ENCODE results near the gene ALOX5. TPM values are rescaled to one million over a fixed set of nuclear protein-coding genes. Genes with fewer than 3 reads are reported as not detected.

Gene ALOX5
- total RNA-seq (2022; extraction: Qiagen RNA extraction): 0.20 to 0.62 TPM (median 0.30 TPM) in 5 replicates

DNA sequence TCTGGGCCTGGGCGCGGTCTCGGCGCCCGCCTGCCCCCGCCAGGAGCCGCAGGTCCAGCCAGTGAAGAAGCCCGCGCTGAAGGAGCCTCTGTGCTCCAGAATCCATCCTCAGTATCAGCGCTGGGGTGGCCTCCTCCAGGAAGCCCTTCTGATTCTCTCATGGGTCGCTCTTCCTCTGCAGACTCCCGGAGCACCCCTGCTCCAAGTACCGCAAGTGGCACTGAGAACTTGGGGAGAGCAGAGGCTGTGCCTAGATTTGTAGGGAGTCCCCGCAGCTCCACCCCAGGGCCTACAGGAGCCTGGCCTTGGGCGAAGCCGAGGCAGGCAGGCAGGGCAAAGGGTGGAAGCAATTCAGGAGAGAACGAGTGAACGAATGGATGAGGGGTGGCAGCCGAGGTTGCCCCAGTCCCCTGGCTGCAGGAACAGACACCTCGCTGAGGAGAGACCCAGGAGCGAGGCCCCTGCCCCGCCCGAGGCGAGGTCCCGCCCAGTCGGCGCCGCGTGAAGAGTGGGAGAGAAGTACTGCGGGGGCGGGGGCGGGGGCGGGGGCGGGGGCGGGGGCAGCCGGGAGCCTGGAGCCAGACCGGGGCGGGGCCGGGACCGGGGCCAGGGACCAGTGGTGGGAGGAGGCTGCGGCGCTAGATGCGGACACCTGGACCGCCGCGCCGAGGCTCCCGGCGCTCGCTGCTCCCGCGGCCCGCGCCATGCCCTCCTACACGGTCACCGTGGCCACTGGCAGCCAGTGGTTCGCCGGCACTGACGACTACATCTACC lies at the start of gene ALOX5:
Gene ALOX5, plus strand, starts transcription at position 641 of the 774 bp plus-strand sequence. Its CDS starts 64 bp downstream, at position 705.

Other genes with a start within 250 kb of the ALOX5 start
- 0.05 TPM in 1 of 5 replicates, not detected in the others for gene OR13A1, start 58.6 kb upstream of the ALOX5 start, total RNA-seq (2022; extraction: Qiagen RNA extraction)

Data from A549 treated with Hydrocortisone at 1 μM for 4 hours (cell line).